Hematopoietic multipotent progenitor cell treated with erythropoietin and hydrocortisone succinate and interleukin-3 and kit ligand, for 4 days (in vitro differentiated cells): ENCODE measurements around the gene S100A2.
A peak's percentile ranks its signal among the peaks of the same experiment; 100 is the strongest.

Source experiments
- DNase-seq: peaks from one replicate; pipeline ENCODE4 v3.0.0-alpha.2; 2015

The S100A2 gene

GRCh38 chr1:153565529-153566374, at the start of gene S100A2:
Gene S100A2, minus strand, starts transcription at chr1:153565844. Its CDS starts 1,967 bp downstream, at chr1:153563877.
- peak; percentile 66 for DNase-seq

- DNase-seq = no peak
Observed at GRCh38 chr1:153615406-153615805, 49.8 kb upstream of the S100A2 start.

- no peak for DNase-seq
Observed at GRCh38 chr1:153614906-153615305, 49.3 kb upstream of the S100A2 start.

GRCh38 chr1:153614189-153614900, 48.7 kb upstream of the S100A2 start:
- no peak for DNase-seq

GRCh38 chr1:153613406-153613805, 47.8 kb upstream of the S100A2 start:
- no peak for DNase-seq

GRCh38 chr1:153612755-153613331, 47.2 kb upstream of the S100A2 start, which contains the start of gene S100A16:
Gene S100A16, minus strand, starts transcription at chr1:153613137. Its CDS starts 4,986 bp downstream, at chr1:153608151.
- DNase-seq = peak; percentile 36

GRCh38 chr1:153612111-153612754, 46.6 kb upstream of the S100A2 start:
- DNase-seq = no peak

GRCh38 chr1:153611356-153611755, 45.7 kb upstream of the S100A2 start:
- no peak for DNase-seq

- DNase-seq = no peak
Observed at GRCh38 chr1:153610811-153611301, 45.2 kb upstream of the S100A2 start.

- DNase-seq = no peak
Observed at GRCh38 chr1:153610334-153610733, 44.7 kb upstream of the S100A2 start.

- DNase-seq = no peak
Observed at GRCh38 chr1:153609585-153609907, 43.9 kb upstream of the S100A2 start.

GRCh38 chr1:153608742-153609584, 43.3 kb upstream of the S100A2 start:
- no peak for DNase-seq

- DNase-seq = no peak
Observed at GRCh38 chr1:153608089-153608682, 42.5 kb upstream of the S100A2 start.

- no peak for DNase-seq
Observed at GRCh38 chr1:153607381-153607780, 41.7 kb upstream of the S100A2 start.

GRCh38 chr1:153606194-153606593, 40.5 kb upstream of the S100A2 start:
- DNase-seq = no peak

GRCh38 chr1:153602749-153603148, 37.1 kb upstream of the S100A2 start:
- no peak for DNase-seq

- DNase-seq = no peak
Observed at GRCh38 chr1:153599847-153600246, 34.2 kb upstream of the S100A2 start.

- DNase-seq = peak; percentile 93
Observed at GRCh38 chr1:153598309-153599172, 32.9 kb upstream of the S100A2 start.

GRCh38 chr1:153597206-153597605, 31.6 kb upstream of the S100A2 start:
- DNase-seq = peak; percentile 51

- DNase-seq = no peak
Observed at GRCh38 chr1:153592748-153593147, 27.1 kb upstream of the S100A2 start.

GRCh38 chr1:153588482-153588881, 22.8 kb upstream of the S100A2 start:
- DNase-seq = no peak
